GM19397 (cell line): ENCODE data around the gene RCL1.

Source experiments
- ATAC-seq: cut with Tn5 transposase; IDR thresholded peaks from one replicate; pipeline ENCODE4 v1.9.1; 2021; ENCODE audit warnings: mild to moderate bottlenecking, moderate library complexity; ENCODE audit not compliant: unreplicated experiment

The RCL1 gene

GRCh38 chr9:4839470-4839912 is 46.7 kb downstream of the RCL1 start:
- no peak for ATAC-seq

GRCh38 chr9:4840018-4840417 is 47.3 kb downstream of the RCL1 start:
- ATAC-seq: no peak

DNA sequence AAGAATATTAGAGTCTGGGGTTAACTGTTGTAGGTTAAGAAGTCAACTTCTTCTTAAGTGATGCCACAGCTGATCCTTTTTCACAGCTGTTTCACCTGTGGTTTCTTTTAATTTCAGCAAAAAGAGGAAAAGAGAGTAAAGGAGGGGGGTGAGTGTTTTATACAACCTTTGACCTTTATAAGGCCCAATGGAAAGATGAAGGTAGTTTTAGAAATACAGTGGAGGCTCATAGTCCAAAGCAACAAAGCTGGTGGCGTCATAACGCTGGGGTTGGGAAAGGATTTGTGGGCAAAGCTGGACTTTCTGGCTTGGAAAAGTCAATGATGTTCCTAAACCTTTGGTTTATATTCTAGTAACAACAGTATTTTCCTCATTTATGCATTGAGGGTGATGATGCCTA is 49.5 kb downstream of the RCL1 start:
- no peak for ATAC-seq

DNA sequence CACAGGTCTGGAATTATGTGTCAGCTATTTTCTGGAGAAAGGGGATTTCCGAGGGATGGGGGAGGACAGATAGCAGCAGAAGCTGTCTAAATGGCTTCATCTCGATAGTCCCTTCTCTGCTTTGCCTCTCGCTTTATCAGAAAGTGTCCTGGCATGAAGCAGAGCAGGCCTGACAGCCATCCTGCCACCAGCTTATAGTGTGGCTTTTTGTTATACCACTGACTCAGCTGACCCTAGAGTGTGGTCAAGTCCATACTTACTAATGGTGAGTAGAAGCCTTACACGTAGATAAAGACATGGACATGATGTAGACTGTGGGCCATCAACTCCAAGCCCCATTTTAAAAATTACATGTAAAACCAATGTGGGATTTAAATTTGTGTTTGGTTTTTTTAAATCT is 50.0 kb downstream of the RCL1 start:
- no peak for ATAC-seq

- ATAC-seq: no peak
Measured at GRCh38 chr9:4844056-4844838, 51.5 kb downstream of the RCL1 start.

DNA sequence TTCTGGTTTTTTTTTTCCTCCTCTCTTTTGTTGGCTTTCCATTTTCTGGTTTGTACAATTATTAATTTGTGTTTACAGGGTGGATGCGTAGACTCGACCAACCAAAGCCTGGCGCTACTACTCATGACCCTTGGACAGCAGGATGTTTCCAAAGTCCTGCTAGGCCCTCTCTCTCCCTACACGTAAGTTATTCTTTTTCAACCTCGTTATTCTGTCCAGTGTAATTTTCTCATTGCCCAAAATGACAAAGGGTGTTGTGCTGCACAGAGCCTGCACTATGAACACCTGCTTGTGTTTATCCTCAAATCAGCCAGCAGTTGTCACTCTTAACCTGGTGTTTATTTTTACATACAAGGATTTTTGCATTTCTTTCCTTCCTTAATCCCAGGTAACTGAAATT is 56.6 kb downstream of the RCL1 start:
- no peak for ATAC-seq

DNA sequence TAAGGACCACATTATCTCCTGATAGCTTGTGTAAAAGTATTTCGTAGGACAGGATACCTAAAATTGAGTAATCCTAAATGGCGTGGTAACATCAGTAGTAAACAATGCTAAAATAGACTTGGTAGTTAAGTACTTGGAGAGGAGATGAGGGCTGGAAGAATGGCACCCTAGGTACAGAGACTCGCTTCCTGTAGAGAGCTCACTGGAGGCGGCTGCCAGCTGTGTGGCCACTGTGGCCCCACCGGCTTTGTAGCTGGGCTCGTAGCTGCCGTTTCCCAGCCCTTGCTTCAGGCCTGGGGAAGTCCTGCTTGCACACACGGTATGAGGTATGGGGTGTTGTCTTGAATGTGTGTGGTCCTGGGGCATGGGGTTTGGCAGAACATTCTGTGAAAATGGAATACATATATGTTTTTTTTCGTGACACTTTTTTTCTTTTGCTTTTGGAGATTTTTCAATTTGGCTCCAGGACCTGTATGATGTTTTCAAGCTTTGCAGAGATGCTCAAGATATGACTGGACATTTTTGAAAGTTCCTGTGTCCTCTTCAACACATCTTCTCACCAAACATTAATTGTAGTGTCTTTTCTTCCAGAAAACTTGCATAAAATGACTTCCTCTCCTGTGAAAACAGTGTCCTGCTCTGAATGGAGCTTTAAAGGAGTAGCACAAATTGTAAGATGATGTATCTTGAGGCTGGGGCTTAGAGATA is 58.0 kb downstream of the RCL1 start:
- ATAC-seq: no peak

DNA sequence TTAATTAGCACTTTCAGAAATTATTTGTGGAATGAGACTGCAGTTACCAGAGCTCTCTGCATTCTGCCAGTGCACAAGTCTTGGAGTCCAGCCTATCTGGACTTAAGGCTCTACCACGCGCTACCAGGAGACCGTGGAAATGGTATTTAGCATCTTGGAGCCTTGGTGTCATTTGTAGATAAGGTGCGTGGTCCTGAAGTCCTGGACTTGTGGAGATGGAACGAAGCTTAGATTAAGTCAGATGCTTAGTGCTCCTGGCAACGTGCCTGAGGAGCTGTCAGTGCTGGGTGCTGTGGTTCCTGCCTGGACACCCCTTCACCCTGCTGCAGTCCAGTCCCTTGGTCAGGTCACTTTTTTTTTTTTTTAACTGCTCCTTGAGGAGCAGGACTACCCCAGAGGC is 59.7 kb downstream of the RCL1 start:
- no peak for ATAC-seq

- ATAC-seq: no peak
Measured at GRCh38 chr9:4854265-4854590, 61.5 kb downstream of the RCL1 start.

- ATAC-seq: no peak
Measured at GRCh38 chr9:4855841-4856240, 63.1 kb downstream of the RCL1 start.

- no peak for ATAC-seq
Measured at GRCh38 chr9:4857163-4857810, 64.5 kb downstream of the RCL1 start.

- no peak for ATAC-seq
Measured at GRCh38 chr9:4859035-4859434, 66.3 kb downstream of the RCL1 start.

GRCh38 chr9:4860383-4860782 is 67.6 kb downstream of the RCL1 start:
- no peak for ATAC-seq

DNA sequence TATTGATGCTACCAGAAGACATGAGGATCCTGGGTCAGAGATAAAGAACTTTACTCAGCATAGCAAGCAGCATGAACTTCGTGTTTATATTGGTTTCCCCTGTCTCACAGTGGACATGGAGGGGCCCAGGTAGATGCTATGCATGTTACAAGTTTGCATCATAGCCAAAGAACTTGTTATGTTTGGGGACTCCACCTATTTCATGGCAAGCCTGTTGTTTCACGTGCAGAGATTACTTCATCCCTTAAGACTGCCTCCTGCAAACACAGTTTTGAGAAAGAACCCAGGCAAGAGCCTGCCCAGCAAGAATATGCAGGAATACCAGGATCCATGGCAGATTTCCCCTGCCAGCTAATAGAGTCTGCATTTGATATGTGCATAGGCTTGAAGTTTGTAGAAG is 68.4 kb downstream of the RCL1 start:
- no peak for ATAC-seq

DNA sequence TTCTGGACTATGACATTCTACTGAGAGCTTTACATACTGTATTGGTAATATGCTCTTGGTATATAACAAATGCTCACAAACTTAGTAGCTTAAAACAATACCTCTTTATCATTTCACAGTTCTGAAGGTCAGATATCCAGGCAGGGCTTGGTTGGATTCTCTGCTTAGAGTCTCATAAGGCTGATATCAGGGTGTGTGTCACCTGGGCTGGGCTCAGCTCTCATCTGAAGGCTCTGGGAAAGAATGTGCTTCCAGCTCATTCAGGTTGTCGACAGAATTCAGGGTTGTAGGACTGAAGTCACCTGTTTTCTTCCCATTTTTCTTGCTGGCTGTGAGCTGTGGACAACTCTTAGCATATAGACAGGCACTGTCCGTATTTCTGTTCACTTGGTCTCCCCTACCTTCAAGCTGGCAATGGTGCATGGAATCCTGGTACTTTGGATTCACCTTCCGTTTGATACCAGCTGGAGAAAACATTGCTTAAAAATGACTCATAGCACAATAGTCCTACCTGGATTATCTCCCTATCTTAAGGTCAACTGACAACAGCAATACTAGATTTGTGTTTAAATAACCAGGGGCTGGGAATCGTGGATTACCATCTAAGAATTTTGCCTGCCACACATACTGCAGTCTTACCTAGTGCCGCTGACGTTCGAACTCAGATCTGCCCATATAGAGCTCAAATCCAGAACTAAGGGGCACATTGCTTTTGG is 69.2 kb downstream of the RCL1 start:
- ATAC-seq: no peak

GRCh38 chr9:4862506-4863250 is 69.9 kb downstream of the RCL1 start:
- no peak for ATAC-seq

DNA sequence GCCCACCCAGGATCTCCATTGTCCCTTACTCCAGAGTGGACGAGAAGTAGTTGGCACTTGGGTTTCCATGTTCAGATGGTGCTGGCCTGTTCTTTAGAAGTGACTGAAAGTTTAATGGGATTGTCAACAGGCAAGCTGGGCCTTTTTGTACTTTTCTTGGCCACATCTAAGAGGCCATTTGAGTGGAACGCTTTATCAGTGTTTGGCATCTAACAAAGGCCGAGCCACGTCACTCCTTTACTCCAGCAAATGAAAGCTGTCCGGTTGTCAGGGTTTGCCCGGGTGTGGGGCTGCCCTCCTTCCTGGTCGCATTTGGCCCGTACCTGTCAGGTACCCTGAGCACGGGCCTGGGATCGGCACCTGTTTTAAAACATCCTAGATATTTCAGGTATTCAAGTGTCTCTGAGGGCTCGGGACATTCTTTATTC is 71.5 kb downstream of the RCL1 start:
- ATAC-seq: no peak

DNA sequence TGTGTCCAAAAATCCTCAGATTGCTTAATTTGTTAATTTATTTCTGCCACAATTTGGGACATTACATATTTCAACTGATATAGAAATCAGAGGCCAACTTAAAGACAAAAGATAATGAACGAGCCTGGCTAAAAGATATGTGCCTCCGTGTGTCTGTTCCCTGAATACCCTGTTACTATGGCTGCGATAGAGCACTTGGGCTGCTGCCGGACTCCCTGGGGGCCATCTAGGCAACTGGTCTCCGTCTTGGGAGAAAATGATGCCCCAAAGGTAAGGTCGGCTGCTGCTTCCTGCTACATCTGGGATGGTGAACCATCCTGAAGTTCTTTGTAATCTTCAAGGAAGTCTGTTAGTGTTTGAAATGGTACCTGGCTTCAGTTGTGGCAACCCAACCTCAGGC is 72.0 kb downstream of the RCL1 start:
- ATAC-seq: no peak

DNA sequence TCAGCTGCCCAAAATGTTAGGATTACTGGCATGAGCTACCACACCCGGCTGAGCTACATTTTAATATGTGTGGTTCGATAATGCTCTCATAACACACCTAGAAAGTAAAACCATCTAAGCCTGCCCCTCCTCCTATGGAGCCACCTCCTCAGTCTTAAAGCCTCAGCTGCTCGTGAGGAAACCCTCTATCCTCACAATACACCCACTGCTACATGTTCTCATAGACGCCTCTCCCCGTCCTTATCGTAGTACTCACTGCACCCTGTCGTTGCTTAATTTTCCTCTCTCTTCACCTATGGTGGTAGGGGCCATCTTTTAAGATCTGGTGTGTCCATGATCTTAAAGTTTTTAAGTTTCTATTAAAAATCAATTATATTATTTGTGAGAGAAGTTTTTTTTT is 72.9 kb downstream of the RCL1 start:
- no peak for ATAC-seq

GRCh38 chr9:4866239-4866969 is 73.7 kb downstream of the RCL1 start:
- ATAC-seq: no peak
